ENCODE results near the gene HNRNPLL.
"Not testable (repeated sequence)": the region's sequence is repeated elsewhere in the genome, so short reads cannot be mapped to it uniquely, and the experiment has no call there.

Gene HNRNPLL

GRCh38 chr2:38619458-38620164, 16.9 kb upstream of the HNRNPLL start:
- no peak for DNase-seq

- no peak for DNase-seq
Observed at GRCh38 chr2:38617301-38617700, 14.6 kb upstream of the HNRNPLL start.

GRCh38 chr2:38615237-38615636, 12.5 kb upstream of the HNRNPLL start:
- no peak for DNase-seq

GRCh38 chr2:38613849-38614213, 11.1 kb upstream of the HNRNPLL start:
- no peak for DNase-seq

- peak; percentile 20 for DNase-seq
Observed at GRCh38 chr2:38613126-38613848, 10.6 kb upstream of the HNRNPLL start.

- DNase-seq: no peak
Observed at GRCh38 chr2:38610851-38611801, 8.4 kb upstream of the HNRNPLL start.

GRCh38 chr2:38609246-38609645, 6.5 kb upstream of the HNRNPLL start:
- DNase-seq: not testable (repeated sequence)

- no peak for DNase-seq
Observed at GRCh38 chr2:38608755-38609154, 6.0 kb upstream of the HNRNPLL start.

- no peak for DNase-seq
Observed at GRCh38 chr2:38605298-38605830, 2.6 kb upstream of the HNRNPLL start.

- DNase-seq: peak; percentile 85
Observed at GRCh38 chr2:38603402-38604290, 918 bp upstream of the HNRNPLL start.

- DNase-seq: no peak
Observed at GRCh38 chr2:38602136-38602731, 494 bp downstream of the HNRNPLL start.

- DNase-seq: peak; percentile 35
Observed at GRCh38 chr2:38601463-38602135, 1.1 kb downstream of the HNRNPLL start.

- DNase-seq: peak; percentile 15
Observed at GRCh38 chr2:38600921-38601455, 1.7 kb downstream of the HNRNPLL start.

- DNase-seq: no peak
Observed at GRCh38 chr2:38600242-38600891, 2.4 kb downstream of the HNRNPLL start.

GRCh38 chr2:38599706-38600105, 3.0 kb downstream of the HNRNPLL start:
- no peak for DNase-seq

GRCh38 chr2:38598991-38599295, 3.8 kb downstream of the HNRNPLL start:
- DNase-seq: no peak

GRCh38 chr2:38598200-38598990, 4.3 kb downstream of the HNRNPLL start:
- DNase-seq: no peak

GRCh38 chr2:38597115-38597514, 5.6 kb downstream of the HNRNPLL start:
- DNase-seq: no peak

- no peak for DNase-seq
Observed at GRCh38 chr2:38596229-38596628, 6.5 kb downstream of the HNRNPLL start.

- no peak for DNase-seq
Observed at GRCh38 chr2:38592951-38593350, 9.8 kb downstream of the HNRNPLL start.

Data from midbrain (tissue), 1 donor.